Neuron (in vitro differentiated cells): ENCODE data around the gene EPM2A.

ENCODE experiments used
- H2AFZ ChIP-seq: one replicate; pipeline ENCODE4 v1.6.1; 2013; ENCODE audit warnings: low read depth, mild to moderate bottlenecking, inconsistent platforms, low read length, moderate library complexity
- H3K27me3 ChIP-seq: one replicate; pipeline ENCODE4 v1.6.1; 2013; ENCODE audit warnings: low read length; ENCODE audit not compliant: insufficient read depth
- H3K36me3 ChIP-seq: one replicate; pipeline ENCODE4 v1.6.1; 2013; ENCODE audit warnings: low read length; ENCODE audit not compliant: insufficient read depth
- H3K4me1 ChIP-seq: one replicate; pipeline ENCODE4 v1.6.1; 2013; ENCODE audit warnings: low read length; ENCODE audit not compliant: insufficient read depth
- H3K4me3 ChIP-seq: 2 replicates; pipeline ENCODE4 v1.5.1; 2013; ENCODE audit warnings: mild to moderate bottlenecking, low read length, moderate library complexity
- H3K9me3 ChIP-seq: one replicate; pipeline ENCODE4 v1.6.1; 2013; ENCODE audit warnings: low read length

The EPM2A gene

DNA sequence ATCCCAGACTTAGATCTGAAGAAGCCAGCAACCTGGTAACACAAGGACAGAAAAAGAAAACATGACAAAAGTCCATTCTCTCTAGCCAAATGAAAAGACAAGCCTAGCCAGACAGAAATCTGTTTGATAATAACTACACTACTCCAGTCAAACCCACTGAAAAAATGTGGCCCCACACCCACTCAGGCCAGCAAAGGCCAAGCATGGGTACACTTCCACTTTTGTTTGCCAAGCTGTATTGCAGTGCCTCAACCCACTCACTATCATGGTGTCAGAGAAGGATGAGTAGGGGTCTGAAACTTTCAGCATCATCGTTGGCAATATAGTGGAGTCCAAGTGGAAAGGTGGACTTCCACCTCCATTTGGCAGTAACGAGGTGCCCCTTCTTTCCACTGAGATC lies 45.8 kb downstream of the EPM2A start:
- Histone ChIP-seq H3K9me3 (no peaks in the 10 kb centered on the region), H3K4me1 (no peaks in the 10 kb centered on the region), H3K27me3 (no peaks in the 10 kb centered on the region), H3K4me3 (no peak overlapping the region), H3K36me3 (no peaks in the 10 kb centered on the region), H2AFZ (no peak overlapping the region)

DNA sequence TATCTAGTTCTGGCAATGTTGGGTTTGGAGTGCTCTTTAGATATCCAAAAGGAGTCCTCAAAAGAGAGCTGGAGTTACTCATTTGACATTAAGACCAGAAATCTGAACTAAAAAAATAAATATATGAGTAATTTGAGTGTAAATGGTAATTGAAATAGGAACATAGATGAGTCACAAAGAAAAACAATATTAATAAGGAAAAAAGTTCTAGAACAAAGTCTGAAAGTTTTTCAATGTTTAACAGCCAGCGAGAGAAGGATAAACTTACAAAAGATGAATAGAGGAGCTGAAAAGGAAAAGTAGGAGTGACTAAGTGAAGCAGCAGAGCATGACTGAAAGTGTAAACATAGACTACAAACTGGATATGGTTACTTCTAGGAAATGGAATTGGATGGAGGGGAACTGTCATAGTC lies 46.8 kb downstream of the EPM2A start:
- H3K4me3 ChIP-seq: no peak overlapping the region
- H3K9me3 ChIP-seq: no peaks in the 10 kb centered on the region
- H3K27me3 ChIP-seq: no peaks in the 10 kb centered on the region
- no peak overlapping the region for H2AFZ ChIP-seq
- H3K36me3 ChIP-seq: no peaks in the 10 kb centered on the region
- no peaks in the 10 kb centered on the region for H3K4me1 ChIP-seq

DNA sequence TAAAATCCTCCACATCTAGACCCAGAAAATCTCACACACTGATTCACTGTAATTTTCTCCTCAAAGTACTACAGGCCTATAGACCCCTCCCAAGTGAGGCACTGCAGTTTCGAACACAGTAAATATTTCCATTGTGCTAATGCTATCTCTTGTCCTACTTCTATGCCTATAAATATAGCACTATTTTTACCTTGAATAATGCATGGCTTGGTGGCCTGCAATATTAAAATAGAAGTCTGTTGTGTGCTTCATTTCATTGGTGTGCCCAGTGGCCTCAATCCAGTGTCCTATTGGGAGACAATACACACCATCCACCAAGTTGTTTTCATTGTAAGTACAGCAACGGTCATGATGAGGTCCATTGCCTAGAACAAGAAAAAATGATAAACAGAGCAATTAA lies 49.4 kb downstream of the EPM2A start:
- H3K4me3 ChIP-seq: no peak overlapping the region
- no peak overlapping the region for H2AFZ ChIP-seq
- no peaks in the 10 kb centered on the region for H3K27me3 ChIP-seq
- H3K36me3 ChIP-seq: peaks cover 5% of the 10 kb centered on the region
- H3K4me1 ChIP-seq: no peaks in the 10 kb centered on the region
- peaks cover 4% of the 10 kb centered on the region for H3K9me3 ChIP-seq

DNA sequence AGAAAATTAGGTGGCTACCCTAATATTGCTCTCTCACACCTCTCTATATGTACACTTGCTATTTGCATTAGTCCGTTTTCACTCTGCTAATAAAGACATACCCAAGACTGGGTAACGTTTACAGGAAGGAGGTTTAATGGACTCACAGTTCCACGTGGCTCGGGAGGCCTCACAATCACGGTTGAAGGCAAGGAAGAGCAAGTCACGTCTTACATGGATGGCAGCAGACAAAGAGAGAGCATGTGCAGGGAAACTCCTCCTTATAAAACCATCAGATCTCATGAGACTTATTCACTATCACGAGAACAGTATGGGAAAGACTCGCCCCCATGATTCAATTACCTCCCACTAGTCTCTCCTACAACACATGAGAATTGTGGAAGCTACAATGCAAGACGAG lies 53.4 kb downstream of the EPM2A start:
- Histone ChIP-seq H3K4me3 (no peak overlapping the region), H2AFZ (no peak overlapping the region), H3K9me3 (peaks cover 4% of the 10 kb centered on the region), H3K4me1 (no peaks in the 10 kb centered on the region), H3K27me3 (no peaks in the 10 kb centered on the region), H3K36me3 (peaks cover 5% of the 10 kb centered on the region)

DNA sequence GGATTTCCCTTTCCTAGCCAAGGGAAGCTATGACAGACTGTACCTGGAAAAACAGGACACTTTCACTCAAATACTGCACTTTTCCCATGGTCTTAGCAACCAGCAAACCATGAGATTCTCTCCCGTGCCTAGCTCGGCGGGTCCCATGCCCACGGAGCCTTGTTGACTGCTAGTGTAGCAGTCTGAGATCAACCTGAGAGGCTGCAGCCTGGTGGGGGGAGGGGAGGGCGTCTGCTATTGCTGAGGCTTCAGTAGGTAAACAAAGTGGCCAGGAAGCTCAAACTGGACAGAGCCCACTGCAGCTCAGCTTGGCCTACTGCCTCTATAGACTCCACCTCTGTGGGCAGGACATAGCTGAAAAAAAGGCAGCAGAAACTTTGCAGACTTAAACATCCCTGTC lies 61.8 kb downstream of the EPM2A start:
- Histone ChIP-seq H3K9me3 (no peaks in the 10 kb centered on the region), H2AFZ (no peak overlapping the region), H3K4me3 (no peak overlapping the region), H3K36me3 (no peaks in the 10 kb centered on the region), H3K27me3 (no peaks in the 10 kb centered on the region), H3K4me1 (peaks cover 20% of the 10 kb centered on the region)

DNA sequence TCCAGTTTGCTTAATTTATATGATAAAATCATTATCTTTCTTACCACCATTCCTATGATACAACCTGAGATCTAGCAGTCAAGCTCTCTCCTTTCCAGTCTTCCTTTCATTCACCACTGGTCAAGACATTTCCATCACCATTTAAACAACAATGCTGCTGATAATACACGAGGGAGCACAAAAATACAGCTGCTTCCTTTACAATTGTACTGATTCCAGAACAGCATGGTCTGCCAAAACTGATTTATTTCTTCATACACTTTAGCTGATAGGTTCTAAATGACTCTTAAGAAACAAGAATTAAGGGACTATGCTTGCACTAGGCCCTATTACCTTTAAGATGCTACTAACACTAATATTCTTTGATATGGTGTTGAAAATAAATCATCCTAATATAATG lies 65.0 kb downstream of the EPM2A start:
- Histone ChIP-seq H3K4me1 (peaks cover 21% of the 10 kb centered on the region), H3K36me3 (no peaks in the 10 kb centered on the region), H3K27me3 (no peaks in the 10 kb centered on the region), H3K4me3 (no peak overlapping the region), H2AFZ (peak overlapping the region; percentile 33), H3K9me3 (no peaks in the 10 kb centered on the region)

DNA sequence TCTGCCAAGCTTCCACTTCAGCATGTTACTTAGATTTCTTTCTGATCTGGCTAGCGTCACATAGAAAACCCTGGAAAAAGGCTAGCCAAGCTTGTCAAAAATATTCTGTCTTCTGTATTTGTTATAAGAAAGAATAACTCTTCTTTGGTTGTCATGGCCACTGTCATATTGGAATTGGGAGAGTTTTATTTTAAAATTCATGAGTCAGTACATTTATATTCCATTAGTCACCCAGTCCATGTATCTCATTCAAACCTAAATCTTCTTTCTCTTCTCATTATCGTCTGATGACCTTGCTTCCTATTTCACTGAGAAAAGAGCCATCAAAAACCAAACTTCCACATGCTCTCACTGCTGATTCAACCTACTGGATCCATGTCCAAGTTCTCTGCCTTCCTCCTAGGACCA lies 65.7 kb downstream of the EPM2A start:
- Histone ChIP-seq H3K4me3 (no peak overlapping the region), H3K27me3 (no peaks in the 10 kb centered on the region)

DNA sequence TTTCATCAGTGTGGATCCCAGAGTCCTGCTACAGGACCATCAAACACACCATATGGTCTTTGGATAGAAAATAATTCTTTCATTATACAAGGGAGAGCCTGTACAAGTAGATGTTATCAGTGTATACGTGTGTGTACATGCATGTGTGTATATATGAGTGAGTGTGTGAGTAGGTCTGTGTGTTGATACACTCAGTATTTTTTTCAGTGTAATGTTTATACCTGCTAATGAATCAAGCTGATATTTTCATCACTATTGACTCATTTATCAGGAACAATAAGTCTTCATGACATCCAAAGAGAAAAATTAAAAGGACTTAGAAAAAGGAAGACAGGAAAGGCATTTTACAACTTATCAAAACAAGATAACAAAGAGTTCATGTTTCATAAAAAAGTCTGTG lies 66.5 kb downstream of the EPM2A start:
- no peak overlapping the region for H2AFZ ChIP-seq
- no peaks in the 10 kb centered on the region for H3K36me3 ChIP-seq
- H3K9me3 ChIP-seq: no peaks in the 10 kb centered on the region
- H3K27me3 ChIP-seq: no peaks in the 10 kb centered on the region
- peaks cover 21% of the 10 kb centered on the region for H3K4me1 ChIP-seq
- no peak overlapping the region for H3K4me3 ChIP-seq

More for the DNA sequence above, 65.7 kb downstream of the EPM2A start:
- Histone ChIP-seq H2AFZ (peak overlapping the region; percentile 33), H3K9me3 (no peaks in the 10 kb centered on the region), H3K4me1 (peaks cover 21% of the 10 kb centered on the region), H3K36me3 (no peaks in the 10 kb centered on the region)

DNA sequence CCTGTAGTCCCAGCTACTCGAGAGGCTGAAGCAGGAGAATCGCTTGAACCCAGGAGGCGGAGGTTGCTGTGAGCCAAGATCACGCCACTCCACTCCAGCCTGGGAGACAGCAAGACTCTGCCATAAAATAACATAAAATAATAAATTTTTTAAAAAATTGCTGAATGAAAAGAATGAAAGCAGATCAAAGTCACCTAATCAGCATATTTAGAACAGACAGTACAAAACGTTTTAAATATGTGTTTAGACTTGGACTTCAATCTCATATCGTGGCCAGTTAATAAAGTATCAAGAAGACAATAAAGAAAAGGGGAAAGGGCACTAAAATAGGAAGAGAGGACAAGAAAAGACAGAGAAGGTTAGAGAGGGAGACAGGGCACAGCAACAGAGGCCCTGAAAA lies 74.6 kb downstream of the EPM2A start:
- Histone ChIP-seq H3K27me3 (no peaks in the 10 kb centered on the region), H3K9me3 (no peaks in the 10 kb centered on the region), H2AFZ (no peak overlapping the region), H3K4me1 (no peaks in the 10 kb centered on the region), H3K4me3 (no peak overlapping the region), H3K36me3 (no peaks in the 10 kb centered on the region)

DNA sequence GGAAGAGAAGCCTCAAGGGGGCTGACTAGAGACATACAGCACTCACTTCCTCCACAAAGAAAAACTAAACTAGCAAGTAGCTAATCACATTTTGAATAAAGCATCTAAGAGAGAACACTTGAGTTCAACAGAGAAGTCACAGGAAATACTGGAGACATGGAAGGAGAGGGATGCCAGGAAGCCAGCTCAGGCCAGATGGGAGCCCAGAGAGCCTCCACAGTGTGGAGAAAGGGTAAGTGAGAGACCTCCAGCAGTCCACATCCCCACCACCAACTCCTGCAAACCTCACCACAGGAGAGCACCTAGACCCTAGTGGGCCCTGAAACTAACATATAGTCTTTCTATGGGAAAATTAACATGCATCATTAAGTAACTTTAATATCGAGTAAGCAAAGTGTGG lies 79.2 kb downstream of the EPM2A start:
- H2AFZ ChIP-seq: no peak overlapping the region
- H3K4me1 ChIP-seq: no peaks in the 10 kb centered on the region
- H3K27me3 ChIP-seq: no peaks in the 10 kb centered on the region
- H3K36me3 ChIP-seq: no peaks in the 10 kb centered on the region
- no peak overlapping the region for H3K4me3 ChIP-seq
- H3K9me3 ChIP-seq: no peaks in the 10 kb centered on the region

DNA sequence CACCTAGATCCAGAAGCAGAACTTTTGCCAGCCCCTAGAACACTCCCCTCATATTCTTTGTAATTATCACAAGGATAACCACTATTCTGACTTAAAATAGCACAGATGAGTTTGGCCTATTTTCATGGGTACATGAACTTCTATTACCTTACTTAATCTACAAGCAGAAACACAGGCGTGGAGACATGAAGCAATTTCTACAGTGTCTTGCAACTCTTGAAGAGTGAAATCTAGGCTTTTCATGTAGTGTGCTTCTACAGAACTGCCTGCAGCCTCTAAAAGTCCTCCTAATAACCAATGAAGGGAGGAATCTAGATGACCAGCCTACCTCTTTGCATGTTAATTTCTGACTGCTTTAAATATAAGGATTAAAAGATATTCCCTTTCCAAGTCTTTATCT lies 82.7 kb downstream of the EPM2A start:
- no peak overlapping the region for H2AFZ ChIP-seq
- H3K36me3 ChIP-seq: no peaks in the 10 kb centered on the region
- H3K4me1 ChIP-seq: no peaks in the 10 kb centered on the region
- no peaks in the 10 kb centered on the region for H3K27me3 ChIP-seq
- H3K9me3 ChIP-seq: no peaks in the 10 kb centered on the region
- H3K4me3 ChIP-seq: no peak overlapping the region

DNA sequence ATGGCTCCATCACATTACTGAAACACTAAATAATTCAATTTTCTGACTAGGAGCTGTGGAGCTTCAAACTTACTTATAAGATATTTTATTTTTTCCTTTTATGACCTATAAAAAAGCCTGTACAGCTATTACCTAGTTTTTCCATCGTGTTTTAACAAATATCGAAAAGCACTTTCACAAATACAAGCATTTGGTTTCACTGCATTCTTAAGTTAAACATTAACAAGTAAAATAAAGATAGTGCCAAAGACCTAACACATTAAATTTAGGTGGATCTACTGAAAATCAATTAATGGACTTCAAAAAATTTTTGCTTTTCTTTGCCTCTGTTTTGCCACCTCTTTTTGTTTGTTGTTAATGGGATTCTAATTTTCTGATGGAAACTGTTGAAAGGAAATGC lies 83.3 kb downstream of the EPM2A start:
- Histone ChIP-seq H3K4me3 (no peak overlapping the region), H3K4me1 (no peaks in the 10 kb centered on the region), H3K9me3 (no peaks in the 10 kb centered on the region), H3K27me3 (no peaks in the 10 kb centered on the region), H3K36me3 (no peaks in the 10 kb centered on the region), H2AFZ (no peak overlapping the region)

DNA sequence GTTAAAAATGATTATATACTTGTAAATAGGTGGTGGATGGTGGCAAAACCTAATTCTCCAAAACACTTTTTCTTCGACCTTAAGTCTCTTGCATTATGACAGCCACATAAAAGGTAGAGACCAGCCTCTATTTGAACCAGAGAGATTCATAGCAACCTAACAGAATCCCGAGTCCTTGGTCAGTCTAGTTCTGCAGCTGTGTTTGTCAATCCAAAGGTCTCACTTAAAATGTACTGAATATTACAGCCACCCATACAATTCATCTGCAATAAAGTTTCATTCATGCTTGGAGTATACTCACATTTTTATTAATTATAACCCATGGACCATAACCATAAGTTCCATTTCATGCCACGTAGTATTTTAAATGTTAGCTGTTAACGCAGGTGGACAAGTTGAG lies 87.2 kb downstream of the EPM2A start:
- H3K27me3 ChIP-seq: no peaks in the 10 kb centered on the region
- no peak overlapping the region for H3K4me3 ChIP-seq
- no peaks in the 10 kb centered on the region for H3K9me3 ChIP-seq
- H3K36me3 ChIP-seq: no peaks in the 10 kb centered on the region
- no peak overlapping the region for H2AFZ ChIP-seq
- no peaks in the 10 kb centered on the region for H3K4me1 ChIP-seq

DNA sequence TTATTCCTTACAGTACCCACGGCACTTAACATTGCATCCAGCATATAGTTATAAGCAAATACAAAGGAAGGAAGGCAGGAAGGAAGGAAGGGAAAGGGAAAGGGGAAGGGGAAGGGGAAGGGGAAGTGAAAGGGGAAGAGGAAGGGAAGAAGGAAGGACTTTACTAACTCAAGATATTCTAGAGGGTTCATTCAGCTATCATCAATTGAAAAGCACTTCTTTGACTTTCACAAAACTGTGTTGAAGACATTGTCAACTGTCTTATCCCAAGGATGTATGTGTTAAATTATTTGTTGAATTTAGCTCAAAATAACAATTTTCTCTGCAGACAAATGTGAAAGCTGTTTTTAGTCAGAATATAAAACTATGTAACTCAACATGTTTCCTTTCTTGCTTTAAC lies 87.7 kb downstream of the EPM2A start:
- H3K36me3 ChIP-seq: no peaks in the 10 kb centered on the region
- H3K4me1 ChIP-seq: no peaks in the 10 kb centered on the region
- H2AFZ ChIP-seq: no peak overlapping the region
- no peaks in the 10 kb centered on the region for H3K9me3 ChIP-seq
- H3K4me3 ChIP-seq: no peak overlapping the region
- H3K27me3 ChIP-seq: no peaks in the 10 kb centered on the region
